HUES64 (cell line): ENCODE results near the gene VWA2.

Experiments used
- H3K27ac ChIP-seq: 2 replicates; pipeline ENCODE4 v1.7.0; 2013; ENCODE audit warnings: low read depth, low read length, inconsistent platforms
- H3K27me3 ChIP-seq: 2 replicates; pipeline ENCODE4 v1.6.1; 2013; ENCODE audit warnings: mild to moderate bottlenecking, low read length; ENCODE audit not compliant: insufficient read depth
- H3K36me3 ChIP-seq: 2 replicates; pipeline ENCODE4 v1.6.1; 2013; ENCODE audit warnings: mild to moderate bottlenecking, low read length; ENCODE audit not compliant: insufficient read depth
- H3K4me1 ChIP-seq: 2 replicates; pipeline ENCODE4 v1.6.1; 2013; ENCODE audit warnings: mild to moderate bottlenecking, low read length, moderate library complexity; ENCODE audit not compliant: insufficient read depth
- H3K4me3 ChIP-seq: 2 replicates; pipeline ENCODE4 v1.5.1; 2013; ENCODE audit warnings: mild to moderate bottlenecking, low read length, moderate library complexity
- H3K9ac ChIP-seq: 2 replicates; pipeline ENCODE4 v1.6.1; 2013; ENCODE audit warnings: mild to moderate bottlenecking, low read depth, low read length
- H3K9me3 ChIP-seq: 2 replicates; pipeline ENCODE4 v1.6.1; 2013; ENCODE audit warnings: low read depth, low read length; ENCODE audit not compliant: insufficient read depth
- WGBS: fragments of 150-250, 120-280 bp; methylation state at CpG from one replicate; pipeline ENCODE4 v1.1.7; 2013; ENCODE audit warnings: missing lambda C conversion rate; 5-methylcytosine and 5-hydroxymethylcytosine counted together

The VWA2 gene

GRCh38 chr10:114245121-114245791, 6.2 kb downstream of the VWA2 start:
- no peak overlapping the region for H3K9ac ChIP-seq
- no peak overlapping the region for H3K27ac ChIP-seq
- WGBS: 85% methylated on average over 9 of the region's 9 CpGs
- H3K4me3 ChIP-seq: no peak overlapping the region
- peaks cover 22% of the 10 kb centered on the region for H3K27me3 ChIP-seq
- H3K36me3 ChIP-seq: no peaks in the 10 kb centered on the region
- 0 out of 2 replicates have a peak, but pooled peaks cover 3% of the 10 kb centered on the region for H3K4me1 ChIP-seq
- no peaks in the 10 kb centered on the region for H3K9me3 ChIP-seq

- Histone ChIP-seq H3K4me3 (no peak overlapping the region), H3K36me3 (no peaks in the 10 kb centered on the region), H3K27ac (no peak overlapping the region), H3K27me3 (peaks cover 7% of the 10 kb centered on the region; the same call in 1 of the 2 replicates), H3K4me1 (no peaks in the 10 kb centered on the region), H3K9me3 (no peaks in the 10 kb centered on the region), H3K9ac (no peak overlapping the region)
- WGBS: 88% methylated on average over 7 of the region's 7 CpGs
Observed at GRCh38 chr10:114246679-114247305, 7.7 kb downstream of the VWA2 start.

- H3K27me3 ChIP-seq: no peaks in the 10 kb centered on the region
- WGBS: 94% methylated on average over 4 of the region's 6 CpGs
- no peaks in the 10 kb centered on the region for H3K36me3 ChIP-seq
- no peak overlapping the region for H3K9ac ChIP-seq
- no peaks in the 10 kb centered on the region for H3K4me1 ChIP-seq
- no peaks in the 10 kb centered on the region for H3K9me3 ChIP-seq
- no peak overlapping the region for H3K4me3 ChIP-seq
- H3K27ac ChIP-seq: no peak overlapping the region
Observed at GRCh38 chr10:114250236-114250635, 11.2 kb downstream of the VWA2 start.

GRCh38 chr10:114250716-114251115, 11.7 kb downstream of the VWA2 start:
- Histone ChIP-seq H3K36me3 (no peaks in the 10 kb centered on the region), H3K4me1 (no peaks in the 10 kb centered on the region), H3K9me3 (no peaks in the 10 kb centered on the region), H3K9ac (no peak overlapping the region), H3K27ac (no peak overlapping the region), H3K27me3 (no peaks in the 10 kb centered on the region), H3K4me3 (no peak overlapping the region)
- 100% methylated on average over 1 of the region's 1 CpG for WGBS

GRCh38 chr10:114252092-114252491, 13.0 kb downstream of the VWA2 start:
- H3K9me3 ChIP-seq: no peaks in the 10 kb centered on the region
- H3K4me1 ChIP-seq: no peaks in the 10 kb centered on the region
- H3K36me3 ChIP-seq: no peaks in the 10 kb centered on the region
- H3K27ac ChIP-seq: no peak overlapping the region
- WGBS: 95% methylated on average over 5 of the region's 5 CpGs
- no peak overlapping the region for H3K4me3 ChIP-seq
- no peaks in the 10 kb centered on the region for H3K27me3 ChIP-seq
- H3K9ac ChIP-seq: no peak overlapping the region

GRCh38 chr10:114252883-114253282, 13.8 kb downstream of the VWA2 start:
- WGBS: 92% methylated on average over 3 of the region's 7 CpGs
- Histone ChIP-seq H3K27ac (no peak overlapping the region), H3K9ac (no peak overlapping the region), H3K4me1 (no peaks in the 10 kb centered on the region), H3K9me3 (no peaks in the 10 kb centered on the region), H3K27me3 (no peaks in the 10 kb centered on the region), H3K36me3 (no peaks in the 10 kb centered on the region), H3K4me3 (no peak overlapping the region)

- Histone ChIP-seq H3K9me3 (no peaks in the 10 kb centered on the region), H3K27ac (no peak overlapping the region), H3K4me1 (0 out of 2 replicates have a peak, but pooled peaks cover 6% of the 10 kb centered on the region), H3K4me3 (no peak overlapping the region), H3K9ac (no peak overlapping the region), H3K27me3 (no peaks in the 10 kb centered on the region), H3K36me3 (no peaks in the 10 kb centered on the region)
- WGBS: 97% methylated on average over 1 of the region's 1 CpG
Observed at GRCh38 chr10:114255227-114255626, 16.2 kb downstream of the VWA2 start.

- Histone ChIP-seq H3K36me3 (no peaks in the 10 kb centered on the region), H3K9me3 (no peaks in the 10 kb centered on the region), H3K4me1 (peaks cover 6% of the 10 kb centered on the region; the same call in 1 of the 2 replicates), H3K27ac (no peak overlapping the region), H3K9ac (no peak overlapping the region), H3K27me3 (no peaks in the 10 kb centered on the region), H3K4me3 (no peak overlapping the region)
- 93% methylated on average over 12 of the region's 12 CpGs for WGBS
Observed at GRCh38 chr10:114256008-114256765, 17.1 kb downstream of the VWA2 start.

GRCh38 chr10:114256822-114257221, 17.8 kb downstream of the VWA2 start:
- WGBS: 95% methylated on average over 3 of the region's 3 CpGs
- H3K27ac ChIP-seq: no peak overlapping the region
- H3K4me3 ChIP-seq: no peak overlapping the region
- no peaks in the 10 kb centered on the region for H3K9me3 ChIP-seq
- no peak overlapping the region for H3K9ac ChIP-seq
- H3K27me3 ChIP-seq: no peaks in the 10 kb centered on the region
- H3K36me3 ChIP-seq: no peaks in the 10 kb centered on the region
- H3K4me1 ChIP-seq: peaks cover 6% of the 10 kb centered on the region; the same call in 1 of the 2 replicates

- Histone ChIP-seq H3K4me3 (no peak overlapping the region), H3K4me1 (peaks cover 6% of the 10 kb centered on the region; the same call in 1 of the 2 replicates), H3K9ac (no peak overlapping the region), H3K27ac (no peak overlapping the region), H3K36me3 (no peaks in the 10 kb centered on the region), H3K27me3 (no peaks in the 10 kb centered on the region), H3K9me3 (no peaks in the 10 kb centered on the region)
- WGBS: 84% methylated on average over 3 of the region's 3 CpGs
Observed at GRCh38 chr10:114257498-114257897, 18.4 kb downstream of the VWA2 start.

- peaks cover 6% of the 10 kb centered on the region; the same call in 1 of the 2 replicates for H3K4me1 ChIP-seq
- WGBS: 89% methylated on average over 5 of the region's 5 CpGs
- no peaks in the 10 kb centered on the region for H3K36me3 ChIP-seq
- H3K27ac ChIP-seq: no peak overlapping the region
- H3K4me3 ChIP-seq: no peak overlapping the region
- H3K9me3 ChIP-seq: no peaks in the 10 kb centered on the region
- H3K9ac ChIP-seq: no peak overlapping the region
- H3K27me3 ChIP-seq: no peaks in the 10 kb centered on the region
Observed at GRCh38 chr10:114258274-114258840, 19.3 kb downstream of the VWA2 start.
